ENCODE data around the gene APOL1. TPM values are rescaled to one million over a fixed set of nuclear protein-coding genes. Genes with fewer than 3 reads are reported as not detected.

APOL1 gene
- total and polyA plus RNA-seq, 2 donors (not counting 3 experiments of a cell fraction or from before 2014, with no cell fraction given): 8.2 to 14.1 TPM

GRCh38 chr22:36239150-36239400, 13.9 kb upstream of the APOL1 start:
- Histone ChIP-seq H3K79me2 (ENCODE audit: control insufficient read depth, insufficient read depth, low read length) (peaks cover 26% of the 10 kb centered on the region), H3K9me1 (replicated peaks; ENCODE audit: control insufficient read depth, extremely low read depth, insufficient read depth, low read length) (no peaks in the 10 kb centered on the region), H3K4me1 (ENCODE audit: control insufficient read depth, extremely low read depth, insufficient read depth, low read length) (peaks cover 16% of the 10 kb centered on the region), H3K27ac (ENCODE audit: insufficient read depth, low read depth, low read length) (peak overlapping the region; percentile 31), H3K9me3 (replicated peaks; ENCODE audit: control insufficient read depth, insufficient read depth, low read length) (no peaks in the 10 kb centered on the region), H3K4me2 (ENCODE audit: insufficient read depth, low read length) (peak overlapping the region; percentile 85), H3K36me3 (ENCODE audit: control insufficient read depth in 2 of 2, extremely low read depth in 1 of 2, insufficient read depth in 2 of 2, low read length in 2 of 2) (peaks cover 0 to 3% of the 10 kb centered on the region in 2 experiments), H4K20me1 (replicated peaks; ENCODE audit: control insufficient read depth, extremely low read depth, insufficient read depth, low read length) (no peaks in the 10 kb centered on the region), H2AFZ (ENCODE audit: low read depth, low read length) (peak overlapping the region; percentile 65), H3K4me3 (replicated peaks in 1 of 3; ENCODE audit: insufficient read depth in 1 of 3, low read depth in 1 of 3, low read length in 3 of 3) (peak overlapping the region; percentile 48 to 82 (median 67)), H3K27me3 (ENCODE audit: control insufficient read depth in 2 of 2, insufficient read depth in 2 of 2, low read length in 2 of 2) (no peaks in the 10 kb centered on the region), H3K9ac (replicated peaks; ENCODE audit: extremely low read depth, insufficient read depth, low read length) (peak overlapping the region; percentile 55)
- dilution Hi-C loops (cut with MboI; ENCODE audit: extremely low pct_ligation_motif_present, low sequenced_read_pairs) (no loop called here), intact Hi-C loops (cut with micrococcal nuclease) (loop anchor here (1.0 to 2.0 kb wide), 4 partner anchors 19 to 248 kb away; no protein-coding TSS in a partner anchor)
- FAIRE-seq (no peak), DNase-seq (ENCODE audit: low read depth, low spot score) (no peak)
- BruUV-seq (replicated peaks): TSS peak; percentile 59
- CTCF ChIA-PET: interaction anchor here (0.8 to 6.4 kb wide), 22 partner anchors 10 to 247 kb away, joined by 3 to 27 read pairs (median 5); partner anchors contain the start of gene APOL1
- POLR2A ChIA-PET: interaction anchor here (1.2 kb wide), 1 partner anchor 14 kb away, joined by 3 read pairs; the partner anchor contains the start of gene APOL1
- TF ChIP-seq CTCF (IDR thresholded peaks at IDR 0.05; ENCODE audit: extremely low read depth in 1 of 2, insufficient read depth in 1 of 2, low read depth in 1 of 2, low read length in 2 of 2) (no peak), POLR2A (IDR thresholded peaks at IDR 0.05; ENCODE audit: low read depth, low read length) (no peak), MAX (IDR thresholded peaks at IDR 0.05; ENCODE audit: insufficient read depth, insufficient read length) (no peak), JUN (IDR thresholded peaks at IDR 0.05; ENCODE audit: borderline replicate concordance, insufficient read depth, insufficient read length, low read depth) (no peak), FOS (IDR thresholded peaks at IDR 0.05; ENCODE audit: borderline replicate concordance, insufficient read depth, low read length) (no peak)
